SK-N-SH treated with all-trans-retinoic acid at 6 μM for 48 hours (cell line): ENCODE results near the gene DAGLB.

ENCODE experiments used
- ATAC-seq: fragments of 200-7000 bp; cut with Tn5 transposase; 3 replicates; pipeline ENCODE4 v1.9.1; 2020; ENCODE audit warnings: mild to moderate bottlenecking, moderate library complexity
- ARNTL ChIP-seq: fragments of 450-650 bp; formaldehyde crosslinking; IDR thresholded peaks from 2 replicates; pipeline ENCODE4 v1.5.0; 2020; ENCODE audit warnings: low read depth, mild to moderate bottlenecking, moderate library complexity, borderline replicate concordance
- BACH2 ChIP-seq: fragments of 250-450 bp; sonication (Bioruptor Pico); IDR thresholded peaks from 2 replicates; pipeline ENCODE4 v1.9.0; 2021; ENCODE audit warnings: mild to moderate bottlenecking, borderline replicate concordance
- CSDC2 ChIP-seq: fragments of 250-450 bp; sonication (Bioruptor Pico); IDR thresholded peaks from 2 replicates; pipeline ENCODE4 v1.5.0; 2020; ENCODE audit warnings: mild to moderate bottlenecking, moderate library complexity
- ESRRG ChIP-seq: fragments of 250-450 bp; sonication (Bioruptor Pico); IDR thresholded peaks from 2 replicates; pipeline ENCODE4 v1.6.1; 2021; ENCODE audit warnings: mild to moderate bottlenecking
- GLIS3 ChIP-seq: fragments of 250-450 bp; sonication (Bioruptor Pico); IDR thresholded peaks from 2 replicates; pipeline ENCODE4 v1.5.0; 2020; ENCODE audit warnings: mild to moderate bottlenecking, moderate library complexity
- ISL1 ChIP-seq: fragments of 250-450 bp; sonication (Bioruptor Pico); IDR thresholded peaks from 2 replicates; pipeline ENCODE4 v2.1.2; 2022; ENCODE audit warnings: mild to moderate bottlenecking, moderate library complexity
- OSR1 ChIP-seq: fragments of 250-450 bp; sonication (Bioruptor Pico); IDR thresholded peaks from 2 replicates; pipeline ENCODE4 v1.8.0; 2022; ENCODE audit warnings: moderate library complexity, mild to moderate bottlenecking, inconsistent platforms
- PPARA ChIP-seq: fragments of 250-450 bp; sonication (Bioruptor Pico); IDR thresholded peaks from 2 replicates; pipeline ENCODE4 v1.5.0; 2020; ENCODE audit warnings: mild to moderate bottlenecking, borderline replicate concordance
- RARB ChIP-seq: fragments of 250-450 bp; sonication (Bioruptor Pico); IDR thresholded peaks from 2 replicates; pipeline ENCODE4 v1.8.0; 2021; ENCODE audit warnings: mild to moderate bottlenecking, moderate library complexity
- SNAI2 ChIP-seq: fragments of 250-450 bp; sonication (Bioruptor Pico); IDR thresholded peaks from 2 replicates; pipeline ENCODE4 v1.5.0; 2020; ENCODE audit warnings: mild to moderate bottlenecking, moderate library complexity
- TCF4 ChIP-seq: fragments of 250-450 bp; sonication (Bioruptor Pico); IDR thresholded peaks from 2 replicates; pipeline ENCODE4 v1.8.0; 2021; ENCODE audit warnings: mild to moderate bottlenecking, moderate library complexity, borderline replicate concordance
- TOX ChIP-seq: fragments of 250-450 bp; sonication (Bioruptor Pico); IDR thresholded peaks from 2 replicates; pipeline ENCODE4 v1.8.0; 2021; ENCODE audit warnings: mild to moderate bottlenecking, moderate library complexity, borderline replicate concordance
- ZC3H10 ChIP-seq: fragments of 250-450 bp; sonication (Bioruptor Pico); IDR thresholded peaks from 2 replicates; pipeline ENCODE4 v1.5.1; 2021; ENCODE audit warnings: mild to moderate bottlenecking, moderate library complexity
- ZFP3 ChIP-seq: fragments of 250-450 bp; sonication (Bioruptor Pico); IDR thresholded peaks from 2 replicates; pipeline ENCODE4 v1.5.0; 2020; ENCODE audit warnings: mild to moderate bottlenecking, moderate library complexity
- ZFP30 ChIP-seq: fragments of 450-650 bp; formaldehyde crosslinking; IDR thresholded peaks from 2 replicates; pipeline ENCODE4 v1.5.0; 2022; ENCODE audit warnings: mild to moderate bottlenecking, moderate library complexity
- ZNF565 ChIP-seq: fragments of 450-650 bp; formaldehyde crosslinking; conservative IDR thresholded peaks from 2 replicates; pipeline ENCODE4 v1.5.0; 2020; ENCODE audit warnings: low read depth, mild to moderate bottlenecking, moderate library complexity
- ZNF70 ChIP-seq: fragments of 450-650 bp; formaldehyde crosslinking; IDR thresholded peaks from 2 replicates; pipeline ENCODE4 v1.5.0; 2020; ENCODE audit warnings: mild to moderate bottlenecking, moderate library complexity
- ZNF8 ChIP-seq: fragments of 450-650 bp; formaldehyde crosslinking; IDR thresholded peaks from 2 replicates; pipeline ENCODE4 v1.5.0; 2020; ENCODE audit warnings: mild to moderate bottlenecking, moderate library complexity
- TF ChIP-seq, protein P1 (sequence below): fragments of 250-450 bp; sonication (Bioruptor Pico); IDR thresholded peaks from 2 replicates; pipeline ENCODE4 v1.8.0; 2021; ENCODE audit warnings: low read depth, mild to moderate bottlenecking, moderate library complexity, borderline replicate concordance
- TF ChIP-seq, protein P2 (sequence below): fragments of 250-450 bp; sonication (Bioruptor Pico); IDR thresholded peaks from 2 replicates; pipeline ENCODE4 v1.8.0; 2020; ENCODE audit warnings: mild to moderate bottlenecking, moderate library complexity, borderline replicate concordance
- TF ChIP-seq, protein P3 (sequence below): fragments of 250-450 bp; sonication (Bioruptor Pico); IDR thresholded peaks from 2 replicates; pipeline ENCODE4 v1.5.1; 2020; ENCODE audit warnings: low read depth, mild to moderate bottlenecking, moderate library complexity
- TF ChIP-seq, protein P4 (sequence below): fragments of 250-450 bp; sonication (Bioruptor Pico); IDR thresholded peaks from 2 replicates; pipeline ENCODE4 v1.5.1; 2021; ENCODE audit warnings: mild to moderate bottlenecking, moderate library complexity
- TF ChIP-seq, protein P5 (sequence below): fragments of 250-450 bp; sonication (Bioruptor Pico); IDR thresholded peaks from 2 replicates; pipeline ENCODE4 v1.5.0; 2020; ENCODE audit warnings: mild to moderate bottlenecking, moderate library complexity

Gene DAGLB

DNA sequence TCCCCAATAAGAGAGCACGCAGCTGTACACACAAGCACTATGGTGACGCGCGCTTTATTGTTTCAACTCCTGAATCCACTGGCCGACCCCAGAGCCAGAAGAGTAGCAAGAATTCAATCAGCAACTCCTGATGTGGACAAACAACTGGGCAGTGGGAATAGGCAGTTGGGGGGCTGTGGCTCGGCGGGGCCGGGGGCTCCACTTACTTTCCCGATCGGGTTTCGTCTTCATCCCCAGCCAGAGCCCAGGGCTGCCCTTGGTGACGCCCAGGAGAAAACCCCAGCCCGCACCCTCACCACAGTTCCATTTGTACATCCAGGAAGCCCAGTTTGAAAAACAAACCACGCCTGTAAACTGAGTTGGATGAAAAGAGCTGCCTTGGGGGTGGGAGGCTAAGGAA lies 38.7 kb downstream of the DAGLB start:
- no peak for ATAC-seq
- TF ChIP-seq ZFP30 (CRISPR knock-in tag) = no peak
- TF ChIP-seq, protein P1, sequence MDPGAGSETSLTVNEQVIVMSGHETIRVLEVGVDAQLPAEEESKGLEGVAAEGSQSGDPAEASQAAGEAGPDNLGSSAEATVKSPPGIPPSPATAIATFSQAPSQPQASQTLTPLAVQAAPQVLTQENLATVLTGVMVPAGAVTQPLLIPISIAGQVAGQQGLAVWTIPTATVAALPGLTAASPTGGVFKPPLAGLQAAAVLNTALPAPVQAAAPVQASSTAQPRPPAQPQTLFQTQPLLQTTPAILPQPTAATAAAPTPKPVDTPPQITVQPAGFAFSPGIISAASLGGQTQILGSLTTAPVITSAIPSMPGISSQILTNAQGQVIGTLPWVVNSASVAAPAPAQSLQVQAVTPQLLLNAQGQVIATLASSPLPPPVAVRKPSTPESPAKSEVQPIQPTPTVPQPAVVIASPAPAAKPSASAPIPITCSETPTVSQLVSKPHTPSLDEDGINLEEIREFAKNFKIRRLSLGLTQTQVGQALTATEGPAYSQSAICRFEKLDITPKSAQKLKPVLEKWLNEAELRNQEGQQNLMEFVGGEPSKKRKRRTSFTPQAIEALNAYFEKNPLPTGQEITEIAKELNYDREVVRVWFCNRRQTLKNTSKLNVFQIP (CRISPR knock-in tag) = no peak
- no peak for TF ChIP-seq ZNF8 (CRISPR knock-in tag)
- no peak for TF ChIP-seq CSDC2 (CRISPR knock-in tag)
- TF ChIP-seq TCF4 = no peak
- TF ChIP-seq ISL1 (CRISPR knock-in tag) = no peak
- no peak for TF ChIP-seq ZFP3 (CRISPR knock-in tag)
- no peak for TF ChIP-seq ZNF70 (CRISPR knock-in tag)
- TF ChIP-seq TOX (CRISPR knock-in tag) = no peak
- TF ChIP-seq ZNF565 (CRISPR knock-in tag) = no peak
- no peak for TF ChIP-seq GLIS3 (CRISPR knock-in tag)

DNA sequence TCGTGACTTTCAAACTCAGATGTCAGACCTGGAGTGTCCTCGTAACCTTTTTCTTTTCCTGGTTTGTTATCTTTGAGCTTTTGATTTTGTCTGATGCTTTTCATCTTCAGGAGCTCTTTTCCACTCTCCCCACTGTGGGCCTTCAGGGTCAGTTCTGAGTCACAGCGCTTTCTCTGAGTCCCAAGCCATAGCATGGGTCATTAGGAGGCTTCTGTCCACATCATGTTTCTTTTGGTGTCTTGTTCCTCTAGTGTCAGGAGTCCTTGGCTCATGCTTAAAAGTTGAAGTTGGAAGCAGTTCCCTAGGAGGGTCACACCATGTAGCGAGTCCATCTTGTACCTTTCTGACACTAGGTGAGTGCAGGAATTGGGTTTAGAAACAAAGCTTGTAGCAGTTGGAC lies 40.3 kb downstream of the DAGLB start:
- ATAC-seq = no peak; the same call in 2 of the 3 replicates
- no peak for TF ChIP-seq ARNTL (CRISPR knock-in tag)
- no peak for TF ChIP-seq CSDC2 (CRISPR knock-in tag)
- no peak for TF ChIP-seq ZNF8 (CRISPR knock-in tag)
- no peak for TF ChIP-seq ZNF70 (CRISPR knock-in tag)
- TF ChIP-seq ISL1 (CRISPR knock-in tag) = no peak
- no peak for TF ChIP-seq TCF4
- TF ChIP-seq, protein P2, sequence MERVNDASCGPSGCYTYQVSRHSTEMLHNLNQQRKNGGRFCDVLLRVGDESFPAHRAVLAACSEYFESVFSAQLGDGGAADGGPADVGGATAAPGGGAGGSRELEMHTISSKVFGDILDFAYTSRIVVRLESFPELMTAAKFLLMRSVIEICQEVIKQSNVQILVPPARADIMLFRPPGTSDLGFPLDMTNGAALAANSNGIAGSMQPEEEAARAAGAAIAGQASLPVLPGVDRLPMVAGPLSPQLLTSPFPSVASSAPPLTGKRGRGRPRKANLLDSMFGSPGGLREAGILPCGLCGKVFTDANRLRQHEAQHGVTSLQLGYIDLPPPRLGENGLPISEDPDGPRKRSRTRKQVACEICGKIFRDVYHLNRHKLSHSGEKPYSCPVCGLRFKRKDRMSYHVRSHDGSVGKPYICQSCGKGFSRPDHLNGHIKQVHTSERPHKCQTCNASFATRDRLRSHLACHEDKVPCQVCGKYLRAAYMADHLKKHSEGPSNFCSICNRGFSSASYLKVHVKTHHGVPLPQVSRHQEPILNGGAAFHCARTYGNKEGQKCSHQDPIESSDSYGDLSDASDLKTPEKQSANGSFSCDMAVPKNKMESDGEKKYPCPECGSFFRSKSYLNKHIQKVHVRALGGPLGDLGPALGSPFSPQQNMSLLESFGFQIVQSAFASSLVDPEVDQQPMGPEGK (CRISPR knock-in tag) = no peak
- TF ChIP-seq, protein P3, sequence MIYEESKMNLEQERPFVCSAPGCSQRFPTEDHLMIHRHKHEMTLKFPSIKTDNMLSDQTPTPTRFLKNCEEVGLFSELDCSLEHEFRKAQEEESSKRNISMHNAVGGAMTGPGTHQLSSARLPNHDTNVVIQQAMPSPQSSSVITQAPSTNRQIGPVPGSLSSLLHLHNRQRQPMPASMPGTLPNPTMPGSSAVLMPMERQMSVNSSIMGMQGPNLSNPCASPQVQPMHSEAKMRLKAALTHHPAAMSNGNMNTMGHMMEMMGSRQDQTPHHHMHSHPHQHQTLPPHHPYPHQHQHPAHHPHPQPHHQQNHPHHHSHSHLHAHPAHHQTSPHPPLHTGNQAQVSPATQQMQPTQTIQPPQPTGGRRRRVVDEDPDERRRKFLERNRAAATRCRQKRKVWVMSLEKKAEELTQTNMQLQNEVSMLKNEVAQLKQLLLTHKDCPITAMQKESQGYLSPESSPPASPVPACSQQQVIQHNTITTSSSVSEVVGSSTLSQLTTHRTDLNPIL (CRISPR knock-in tag) = no peak
- TF ChIP-seq, protein P1 (CRISPR knock-in tag) = no peak
- no peak for TF ChIP-seq ESRRG
- no peak for TF ChIP-seq OSR1 (CRISPR knock-in tag)
- TF ChIP-seq RARB = no peak
- no peak for TF ChIP-seq SNAI2
- no peak for TF ChIP-seq TOX (CRISPR knock-in tag)
- TF ChIP-seq ZFP3 (CRISPR knock-in tag) = no peak
- no peak for TF ChIP-seq ZFP30 (CRISPR knock-in tag)
- TF ChIP-seq BACH2 = no peak
- TF ChIP-seq, all 23 proteins: peak for 0

DNA sequence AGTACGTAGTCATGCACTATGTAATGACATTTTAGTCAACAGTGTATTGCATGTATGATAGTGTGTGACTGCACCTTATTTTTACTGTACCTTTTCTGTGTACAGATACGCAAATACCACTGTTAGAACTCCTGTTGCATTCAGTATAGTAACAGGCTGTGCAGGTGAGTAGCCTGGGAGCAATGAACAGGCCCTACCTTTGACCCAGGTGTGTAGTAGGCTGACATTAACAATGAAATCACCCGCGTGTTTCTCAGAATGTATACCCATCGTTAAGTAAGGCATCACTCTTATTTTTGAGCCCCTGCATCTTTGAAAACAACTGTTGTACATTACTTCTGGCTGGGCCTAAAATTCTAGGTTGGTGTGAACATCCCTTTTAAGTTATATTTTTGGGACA lies 41.6 kb downstream of the DAGLB start:
- no peak for ATAC-seq
- TF ChIP-seq ZC3H10 = no peak
- no peak for TF ChIP-seq ZNF70 (CRISPR knock-in tag)
- no peak for TF ChIP-seq RARB
- no peak for TF ChIP-seq OSR1 (CRISPR knock-in tag)
- TF ChIP-seq ZNF8 (CRISPR knock-in tag) = no peak
- TF ChIP-seq, protein P1 (CRISPR knock-in tag) = no peak
- no peak for TF ChIP-seq ARNTL (CRISPR knock-in tag)
- TF ChIP-seq GLIS3 (CRISPR knock-in tag) = no peak
- no peak for TF ChIP-seq PPARA (CRISPR knock-in tag)
- no peak for TF ChIP-seq CSDC2 (CRISPR knock-in tag)
- TF ChIP-seq, protein P4, sequence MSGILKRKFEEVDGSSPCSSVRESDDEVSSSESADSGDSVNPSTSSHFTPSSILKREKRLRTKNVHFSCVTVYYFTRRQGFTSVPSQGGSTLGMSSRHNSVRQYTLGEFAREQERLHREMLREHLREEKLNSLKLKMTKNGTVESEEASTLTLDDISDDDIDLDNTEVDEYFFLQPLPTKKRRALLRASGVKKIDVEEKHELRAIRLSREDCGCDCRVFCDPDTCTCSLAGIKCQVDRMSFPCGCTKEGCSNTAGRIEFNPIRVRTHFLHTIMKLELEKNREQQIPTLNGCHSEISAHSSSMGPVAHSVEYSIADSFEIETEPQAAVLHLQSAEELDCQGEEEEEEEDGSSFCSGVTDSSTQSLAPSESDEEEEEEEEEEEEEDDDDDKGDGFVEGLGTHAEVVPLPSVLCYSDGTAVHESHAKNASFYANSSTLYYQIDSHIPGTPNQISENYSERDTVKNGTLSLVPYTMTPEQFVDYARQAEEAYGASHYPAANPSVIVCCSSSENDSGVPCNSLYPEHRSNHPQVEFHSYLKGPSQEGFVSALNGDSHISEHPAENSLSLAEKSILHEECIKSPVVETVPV (CRISPR knock-in tag) = no peak
- no peak for TF ChIP-seq ISL1 (CRISPR knock-in tag)
- TF ChIP-seq, protein P5, sequence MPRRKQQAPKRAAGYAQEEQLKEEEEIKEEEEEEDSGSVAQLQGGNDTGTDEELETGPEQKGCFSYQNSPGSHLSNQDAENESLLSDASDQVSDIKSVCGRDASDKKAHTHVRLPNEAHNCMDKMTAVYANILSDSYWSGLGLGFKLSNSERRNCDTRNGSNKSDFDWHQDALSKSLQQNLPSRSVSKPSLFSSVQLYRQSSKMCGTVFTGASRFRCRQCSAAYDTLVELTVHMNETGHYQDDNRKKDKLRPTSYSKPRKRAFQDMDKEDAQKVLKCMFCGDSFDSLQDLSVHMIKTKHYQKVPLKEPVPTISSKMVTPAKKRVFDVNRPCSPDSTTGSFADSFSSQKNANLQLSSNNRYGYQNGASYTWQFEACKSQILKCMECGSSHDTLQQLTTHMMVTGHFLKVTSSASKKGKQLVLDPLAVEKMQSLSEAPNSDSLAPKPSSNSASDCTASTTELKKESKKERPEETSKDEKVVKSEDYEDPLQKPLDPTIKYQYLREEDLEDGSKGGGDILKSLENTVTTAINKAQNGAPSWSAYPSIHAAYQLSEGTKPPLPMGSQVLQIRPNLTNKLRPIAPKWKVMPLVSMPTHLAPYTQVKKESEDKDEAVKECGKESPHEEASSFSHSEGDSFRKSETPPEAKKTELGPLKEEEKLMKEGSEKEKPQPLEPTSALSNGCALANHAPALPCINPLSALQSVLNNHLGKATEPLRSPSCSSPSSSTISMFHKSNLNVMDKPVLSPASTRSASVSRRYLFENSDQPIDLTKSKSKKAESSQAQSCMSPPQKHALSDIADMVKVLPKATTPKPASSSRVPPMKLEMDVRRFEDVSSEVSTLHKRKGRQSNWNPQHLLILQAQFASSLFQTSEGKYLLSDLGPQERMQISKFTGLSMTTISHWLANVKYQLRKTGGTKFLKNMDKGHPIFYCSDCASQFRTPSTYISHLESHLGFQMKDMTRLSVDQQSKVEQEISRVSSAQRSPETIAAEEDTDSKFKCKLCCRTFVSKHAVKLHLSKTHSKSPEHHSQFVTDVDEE (CRISPR knock-in tag) = no peak
- TF ChIP-seq, protein P2 (CRISPR knock-in tag) = no peak
- no peak for TF ChIP-seq TCF4
